Measurements from ENCODE around the gene EYA3.

The EYA3 gene

DNA sequence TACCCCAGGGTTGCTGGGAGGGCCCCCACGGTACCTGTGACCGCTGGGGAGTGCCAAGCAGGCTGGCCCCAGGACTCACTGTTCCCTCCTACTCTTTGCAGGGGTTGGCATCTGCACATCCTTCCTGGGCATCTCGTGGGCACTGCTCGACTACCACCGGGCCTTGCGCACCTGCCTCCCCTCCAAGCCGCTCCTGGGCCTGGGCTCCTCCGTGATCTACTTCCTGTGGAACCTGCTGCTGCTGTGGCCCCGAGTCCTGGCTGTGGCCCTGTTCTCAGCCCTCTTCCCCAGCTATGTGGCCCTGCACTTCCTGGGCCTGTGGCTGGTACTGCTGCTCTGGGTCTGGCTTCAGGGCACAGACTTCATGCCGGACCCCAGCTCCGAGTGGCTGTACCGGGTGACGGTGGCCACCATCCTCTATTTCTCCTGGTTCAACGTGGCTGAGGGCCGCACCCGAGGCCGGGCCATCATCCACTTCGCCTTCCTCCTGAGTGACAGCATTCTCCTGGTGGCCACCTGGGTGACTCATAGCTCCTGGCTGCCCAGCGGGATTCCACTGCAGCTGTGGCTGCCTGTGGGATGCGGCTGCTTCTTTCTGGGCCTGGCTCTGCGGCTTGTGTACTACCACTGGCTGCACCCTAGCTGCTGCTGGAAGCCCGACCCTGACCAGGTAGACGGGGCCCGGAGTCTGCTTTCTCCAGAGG lies 121.9 kb downstream of the EYA3 start:
- no peak overlapping the region for H3K4me3 ChIP-seq (ENCODE audit: low read length)
- H3K4me1 ChIP-seq (ENCODE audit: control insufficient read depth, insufficient read depth, low read length), result no peaks in the 10 kb centered on the region
- H3K36me3 ChIP-seq (ENCODE audit: control insufficient read depth, insufficient read depth, low read length), result peaks cover 17% of the 10 kb centered on the region
- H3K27ac ChIP-seq (ENCODE audit: low read depth, low read length), result no peak overlapping the region
- H3K27me3 ChIP-seq (ENCODE audit: control insufficient read depth, insufficient read depth, low read length), result no peaks in the 10 kb centered on the region
- no peak overlapping the region for H3K9ac ChIP-seq (ENCODE audit: low read length)

GRCh38 chr1:27963393-27963792 lies 125.0 kb downstream of the EYA3 start:
- H3K4me1 ChIP-seq (ENCODE audit: control insufficient read depth, insufficient read depth, low read length), result no peaks in the 10 kb centered on the region
- H3K27ac ChIP-seq (ENCODE audit: low read depth, low read length), result no peak overlapping the region
- no peak overlapping the region for H3K9ac ChIP-seq (ENCODE audit: low read length)
- H3K27me3 ChIP-seq (ENCODE audit: control insufficient read depth, insufficient read depth, low read length), result no peaks in the 10 kb centered on the region
- no peak overlapping the region for H3K4me3 ChIP-seq (ENCODE audit: low read length)
- H3K36me3 ChIP-seq (ENCODE audit: control insufficient read depth, insufficient read depth, low read length), result peaks cover 17% of the 10 kb centered on the region

DNA sequence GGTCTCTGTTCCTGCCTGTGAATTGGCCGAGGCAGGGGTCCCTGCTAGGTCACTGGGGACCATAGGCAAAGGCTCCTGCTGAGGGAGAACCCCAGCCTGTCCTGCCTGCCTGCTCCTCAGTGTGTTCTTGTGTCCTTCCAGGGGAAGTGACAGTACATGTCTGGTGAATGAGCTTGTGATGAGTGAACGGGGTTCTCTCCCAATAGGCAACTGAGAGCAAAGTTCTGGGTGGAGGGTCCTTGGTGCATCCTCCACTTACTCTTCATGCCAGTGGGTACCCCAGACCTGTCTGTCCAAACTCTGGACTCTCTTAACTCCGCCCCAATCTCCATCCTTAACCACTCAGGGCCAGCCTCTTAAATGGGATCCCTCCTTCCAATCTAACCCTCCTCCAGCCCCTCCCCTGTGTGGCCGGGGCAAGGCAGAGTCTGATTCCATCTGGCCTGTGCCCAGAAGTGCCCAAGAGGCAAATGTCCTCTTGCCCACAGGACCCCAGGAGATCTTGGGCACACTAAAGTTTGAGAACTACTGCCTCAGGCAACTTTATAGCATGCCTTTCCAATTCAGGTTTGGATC lies 126.7 kb downstream of the EYA3 start:
- no peak overlapping the region for H3K9ac ChIP-seq (ENCODE audit: low read length)
- H3K4me3 ChIP-seq (ENCODE audit: low read length), result peak overlapping the region; percentile 6
- no peak overlapping the region for H3K27ac ChIP-seq (ENCODE audit: low read depth, low read length)
- no peaks in the 10 kb centered on the region for H3K4me1 ChIP-seq (ENCODE audit: control insufficient read depth, insufficient read depth, low read length)
- no peaks in the 10 kb centered on the region for H3K27me3 ChIP-seq (ENCODE audit: control insufficient read depth, insufficient read depth, low read length)
- H3K36me3 ChIP-seq (ENCODE audit: control insufficient read depth, insufficient read depth, low read length), result peaks cover 12% of the 10 kb centered on the region

DNA sequence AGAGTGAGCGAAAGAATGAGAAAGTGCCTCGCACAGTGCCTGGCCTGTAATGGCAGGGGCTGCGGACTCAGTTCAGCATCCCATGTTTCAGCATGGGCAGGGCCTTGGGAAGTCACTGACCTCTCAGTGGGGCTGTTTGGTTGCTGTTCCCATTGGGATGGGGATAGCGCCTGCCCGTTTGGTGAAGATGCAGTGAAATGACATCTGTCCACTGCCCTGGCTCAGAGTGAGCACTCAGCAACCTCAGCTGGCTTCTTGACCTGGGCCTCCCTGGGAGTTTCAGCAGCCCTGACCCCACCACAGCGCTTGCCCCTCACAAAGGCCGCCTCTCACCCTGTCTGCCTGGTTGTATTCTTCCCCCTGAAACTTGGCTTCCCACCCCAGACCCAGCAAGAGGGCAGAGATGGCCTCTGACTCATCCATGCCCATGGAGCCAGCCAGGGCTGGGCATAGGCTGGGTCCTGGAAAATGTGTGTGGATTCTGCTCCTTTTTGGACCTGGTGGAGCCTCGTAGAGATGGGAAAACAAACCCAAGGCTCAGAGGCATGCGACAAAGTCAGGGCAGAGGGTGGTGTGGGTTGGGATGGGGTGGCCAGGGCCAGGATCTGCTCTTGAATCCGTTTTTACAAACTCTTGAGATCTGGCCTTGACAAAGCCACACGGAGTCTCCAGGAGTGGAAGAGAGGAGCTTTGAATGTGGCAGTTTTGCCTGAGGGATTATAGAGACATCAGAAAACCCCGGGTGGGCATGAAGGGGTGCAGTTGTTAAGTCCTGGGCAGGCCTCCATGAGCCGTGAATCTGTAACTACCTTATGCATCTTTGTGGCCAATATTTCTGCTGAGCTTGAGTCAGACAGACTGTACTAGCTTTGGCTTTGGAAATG lies 127.4 kb downstream of the EYA3 start:
- H3K36me3 ChIP-seq (ENCODE audit: control insufficient read depth, insufficient read depth, low read length), result peaks cover 8% of the 10 kb centered on the region
- H3K4me3 ChIP-seq (ENCODE audit: low read length), result peak overlapping the region; percentile 78
- no peaks in the 10 kb centered on the region for H3K27me3 ChIP-seq (ENCODE audit: control insufficient read depth, insufficient read depth, low read length)
- H3K9ac ChIP-seq (ENCODE audit: low read length), result peak overlapping the region; percentile 80
- H3K4me1 ChIP-seq (ENCODE audit: control insufficient read depth, insufficient read depth, low read length), result no peaks in the 10 kb centered on the region
- peak overlapping the region; percentile 27 for H3K27ac ChIP-seq (ENCODE audit: low read depth, low read length)

GRCh38 chr1:27959792-27960603 lies 128.4 kb downstream of the EYA3 start, which contains the start of gene XKR8:
Gene XKR8 (plus strand): TSS chr1:27959973. CDS start chr1:27960070, 97 bp downstream.
- H3K4me1 ChIP-seq (ENCODE audit: control insufficient read depth, insufficient read depth, low read length), result no peaks in the 10 kb centered on the region
- no peaks in the 10 kb centered on the region for H3K27me3 ChIP-seq (ENCODE audit: control insufficient read depth, insufficient read depth, low read length)
- H3K36me3 ChIP-seq (ENCODE audit: control insufficient read depth, insufficient read depth, low read length), result peaks cover 5% of the 10 kb centered on the region
- peak within 1 kb of the TSS; percentile 88 for H3K27ac ChIP-seq (ENCODE audit: low read depth, low read length)
- peak within 1 kb of the TSS; percentile 78 for H3K4me3 ChIP-seq (ENCODE audit: low read length)
- peak within 1 kb of the TSS; percentile 80 for H3K9ac ChIP-seq (ENCODE audit: low read length)

DNA sequence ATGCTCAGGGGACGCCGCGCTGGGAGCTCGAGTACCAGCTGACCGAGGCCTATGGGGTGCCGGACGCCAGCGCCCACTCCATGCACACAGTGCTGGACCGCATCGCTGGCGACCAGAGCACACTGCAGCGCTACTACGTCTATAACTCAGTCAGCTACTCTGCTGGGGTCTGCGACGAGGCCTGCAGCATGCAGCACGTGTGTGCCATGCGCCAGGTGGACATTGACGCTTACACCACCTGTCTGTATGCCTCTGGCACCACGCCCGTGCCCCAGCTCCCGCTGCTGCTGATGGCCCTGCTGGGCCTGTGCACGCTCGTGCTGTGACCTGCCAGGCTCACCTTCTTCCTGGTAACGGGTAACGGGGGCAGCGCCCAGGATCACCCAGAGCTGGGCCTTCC lies 129.9 kb downstream of the EYA3 start:
- no peak overlapping the region for H3K9ac ChIP-seq (ENCODE audit: low read length)
- H3K4me3 ChIP-seq (ENCODE audit: low read length), result no peak overlapping the region
- H3K27ac ChIP-seq (ENCODE audit: low read depth, low read length), result no peak overlapping the region

DNA sequence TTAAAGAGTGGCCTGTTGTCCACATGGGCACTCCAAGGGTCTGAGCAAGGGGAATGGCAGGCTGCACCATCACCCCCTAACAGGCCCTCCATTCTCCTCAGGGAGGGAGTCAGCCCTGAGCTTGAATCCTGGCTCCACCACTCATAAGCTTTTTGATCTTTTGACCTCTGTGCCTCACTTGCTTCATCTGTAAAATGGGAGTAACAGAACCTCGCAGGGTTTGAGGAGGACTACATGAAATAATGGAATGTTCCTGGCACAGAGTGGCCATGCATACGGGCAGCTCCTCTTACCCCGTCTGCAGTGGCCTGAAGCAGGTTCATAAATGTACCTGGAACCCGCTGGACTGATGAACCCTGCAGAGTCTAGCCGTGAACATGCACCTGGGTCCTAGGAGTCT lies 130.8 kb downstream of the EYA3 start:
- no peak overlapping the region for H3K4me3 ChIP-seq (ENCODE audit: low read length)

More for the DNA sequence above, 129.9 kb downstream of the EYA3 start:
- H3K4me1 ChIP-seq (ENCODE audit: control insufficient read depth, insufficient read depth, low read length), result no peaks in the 10 kb centered on the region
- no peaks in the 10 kb centered on the region for H3K36me3 ChIP-seq (ENCODE audit: control insufficient read depth, insufficient read depth, low read length)
- no peaks in the 10 kb centered on the region for H3K27me3 ChIP-seq (ENCODE audit: control insufficient read depth, insufficient read depth, low read length)

DNA sequence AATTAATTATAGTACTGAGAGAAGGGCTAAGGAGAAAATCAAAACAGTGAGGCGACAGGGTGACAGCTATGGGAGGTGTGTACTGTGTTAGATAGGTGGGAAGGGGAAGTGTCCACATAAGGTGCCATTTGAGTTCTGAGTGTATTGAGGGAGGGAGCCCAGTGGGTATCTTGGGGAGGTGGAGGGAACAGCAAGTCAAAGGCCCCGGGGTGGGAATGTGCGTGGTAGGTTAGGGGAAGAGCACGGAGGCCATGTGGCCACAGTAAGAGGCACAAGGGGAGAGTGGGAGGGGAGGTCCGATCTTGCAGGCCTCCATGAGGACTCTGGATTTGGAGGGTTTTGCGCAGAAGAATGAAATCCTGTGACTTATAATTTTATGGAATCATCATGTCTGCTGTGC lies 131.6 kb downstream of the EYA3 start:
- H3K9ac ChIP-seq (ENCODE audit: low read length), result no peak overlapping the region
- no peaks in the 10 kb centered on the region for H3K4me1 ChIP-seq (ENCODE audit: control insufficient read depth, insufficient read depth, low read length)
- H3K36me3 ChIP-seq (ENCODE audit: control insufficient read depth, insufficient read depth, low read length), result no peaks in the 10 kb centered on the region
- H3K27ac ChIP-seq (ENCODE audit: low read depth, low read length), result no peak overlapping the region
- H3K27me3 ChIP-seq (ENCODE audit: control insufficient read depth, insufficient read depth, low read length), result no peaks in the 10 kb centered on the region
- no peak overlapping the region for H3K4me3 ChIP-seq (ENCODE audit: low read length)

More for the DNA sequence above, 130.8 kb downstream of the EYA3 start:
- Histone ChIP-seq H3K27me3 (ENCODE audit: control insufficient read depth, insufficient read depth, low read length) (no peaks in the 10 kb centered on the region), H3K9ac (ENCODE audit: low read length) (no peak overlapping the region), H3K36me3 (ENCODE audit: control insufficient read depth, insufficient read depth, low read length) (no peaks in the 10 kb centered on the region), H3K27ac (ENCODE audit: low read depth, low read length) (no peak overlapping the region), H3K4me1 (ENCODE audit: control insufficient read depth, insufficient read depth, low read length) (no peaks in the 10 kb centered on the region)

DNA sequence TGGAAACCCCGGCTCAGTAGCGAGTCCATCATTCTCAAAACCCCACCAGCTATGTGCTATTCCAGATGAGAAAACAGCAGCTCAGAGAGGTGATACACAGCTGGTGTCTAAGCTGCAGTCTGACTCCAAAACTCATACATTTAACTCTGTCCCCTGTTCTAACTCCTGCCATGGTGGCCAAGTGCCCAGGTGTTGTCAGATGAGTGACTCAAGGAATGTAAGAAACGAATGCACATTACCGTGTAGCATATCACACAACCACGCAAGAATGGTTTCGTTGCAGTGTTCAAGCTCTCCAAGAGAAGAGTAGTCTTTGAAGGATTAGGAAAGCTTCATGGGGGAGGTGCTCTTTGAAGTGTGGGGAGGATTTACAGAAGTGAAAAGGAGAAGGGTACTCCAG lies 133.3 kb downstream of the EYA3 start:
- Histone ChIP-seq H3K27me3 (ENCODE audit: control insufficient read depth, insufficient read depth, low read length) (no peaks in the 10 kb centered on the region), H3K27ac (ENCODE audit: low read depth, low read length) (no peak overlapping the region), H3K4me3 (ENCODE audit: low read length) (no peak overlapping the region), H3K4me1 (ENCODE audit: control insufficient read depth, insufficient read depth, low read length) (no peaks in the 10 kb centered on the region), H3K9ac (ENCODE audit: low read length) (no peak overlapping the region), H3K36me3 (ENCODE audit: control insufficient read depth, insufficient read depth, low read length) (no peaks in the 10 kb centered on the region)

DNA sequence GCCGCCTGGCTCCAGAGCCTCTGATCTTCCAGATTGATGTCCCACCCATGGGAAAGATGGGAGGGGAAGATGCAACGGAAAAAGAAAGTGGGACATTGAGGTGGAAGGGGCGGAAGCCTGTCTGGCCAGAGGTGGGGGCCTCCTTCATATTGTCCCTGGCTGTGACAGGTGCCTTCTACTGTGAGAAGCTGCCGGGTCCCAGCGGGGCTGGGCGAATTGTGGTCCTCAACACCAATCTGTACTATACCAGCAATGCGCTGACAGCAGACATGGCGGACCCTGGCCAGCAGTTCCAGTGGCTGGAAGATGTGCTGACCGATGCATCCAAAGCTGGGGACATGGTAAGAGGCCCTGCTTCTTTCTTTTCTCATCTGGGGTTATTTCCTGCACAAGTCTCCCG lies 134.2 kb downstream of the EYA3 start:
- no peaks in the 10 kb centered on the region for H3K4me1 ChIP-seq (ENCODE audit: control insufficient read depth, insufficient read depth, low read length)
- no peaks in the 10 kb centered on the region for H3K36me3 ChIP-seq (ENCODE audit: control insufficient read depth, insufficient read depth, low read length)
- H3K27ac ChIP-seq (ENCODE audit: low read depth, low read length), result no peak overlapping the region
- H3K4me3 ChIP-seq (ENCODE audit: low read length), result no peak overlapping the region
- no peak overlapping the region for H3K9ac ChIP-seq (ENCODE audit: low read length)
- no peaks in the 10 kb centered on the region for H3K27me3 ChIP-seq (ENCODE audit: control insufficient read depth, insufficient read depth, low read length)

DNA sequence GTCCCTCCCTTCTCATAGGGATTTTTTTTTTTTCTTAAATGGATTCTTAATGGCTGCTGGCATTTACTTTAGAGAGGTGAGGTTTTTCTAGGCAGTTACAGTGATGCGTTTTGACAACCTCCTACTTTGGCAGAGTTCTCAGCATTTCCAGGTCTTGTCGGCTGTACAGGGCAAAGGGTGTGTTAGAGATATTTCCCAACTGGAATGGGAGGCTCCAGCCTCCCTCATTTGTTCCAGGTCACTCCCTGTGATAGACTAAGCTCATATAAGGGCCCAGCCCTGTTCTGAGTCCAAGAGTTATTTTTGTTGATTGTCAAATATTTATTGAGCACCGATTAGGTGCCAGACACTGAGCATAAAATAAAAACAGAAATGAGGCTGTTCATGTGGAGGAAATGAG lies 136.3 kb downstream of the EYA3 start:
- Histone ChIP-seq H3K9ac (ENCODE audit: low read length) (no peak overlapping the region), H3K4me1 (ENCODE audit: control insufficient read depth, insufficient read depth, low read length) (no peaks in the 10 kb centered on the region), H3K27me3 (ENCODE audit: control insufficient read depth, insufficient read depth, low read length) (no peaks in the 10 kb centered on the region), H3K4me3 (ENCODE audit: low read length) (no peak overlapping the region), H3K36me3 (ENCODE audit: control insufficient read depth, insufficient read depth, low read length) (no peaks in the 10 kb centered on the region), H3K27ac (ENCODE audit: low read depth, low read length) (no peak overlapping the region)

GRCh38 chr1:27951396-27951795 lies 137.0 kb downstream of the EYA3 start:
- H3K9ac ChIP-seq (ENCODE audit: low read length), result no peak overlapping the region

More at GRCh38 chr1:27951396-27951795, 137.0 kb downstream of the EYA3 start:
- Histone ChIP-seq H3K36me3 (ENCODE audit: control insufficient read depth, insufficient read depth, low read length) (no peaks in the 10 kb centered on the region), H3K27me3 (ENCODE audit: control insufficient read depth, insufficient read depth, low read length) (no peaks in the 10 kb centered on the region), H3K4me1 (ENCODE audit: control insufficient read depth, insufficient read depth, low read length) (no peaks in the 10 kb centered on the region), H3K4me3 (ENCODE audit: low read length) (no peak overlapping the region), H3K27ac (ENCODE audit: low read depth, low read length) (no peak overlapping the region)

All from rectal smooth muscle tissue (tissue), 1 donor.